ENCODE measurements around the gene SLC9A9.
A peak's percentile ranks its signal among the peaks of the same experiment; 100 is the strongest.
"Not testable (repeated sequence)": the region's sequence is repeated elsewhere in the genome, so short reads cannot be mapped to it uniquely, and the experiment has no call there.

SLC9A9 gene

DNA sequence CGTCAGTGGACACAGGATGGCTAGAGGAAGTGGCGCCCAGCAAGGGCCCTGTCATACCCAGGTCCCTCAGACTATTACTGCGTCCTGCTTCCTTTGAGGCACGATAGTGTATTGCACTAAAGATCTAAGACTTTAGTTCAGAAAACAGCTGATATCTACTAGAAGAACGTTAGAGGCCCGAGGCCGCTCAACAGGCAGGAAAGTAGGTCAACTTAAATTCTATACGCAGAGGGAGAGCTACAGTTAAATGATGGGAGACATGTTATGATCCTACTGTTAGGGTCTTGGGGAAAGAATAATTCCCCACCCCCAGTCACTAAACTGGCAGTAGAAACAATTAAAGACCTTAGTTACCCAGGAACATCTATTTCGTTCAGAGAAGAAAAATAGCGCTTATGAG is 410.9 kb downstream of the SLC9A9 start:
- no peak for DNase-seq

DNA sequence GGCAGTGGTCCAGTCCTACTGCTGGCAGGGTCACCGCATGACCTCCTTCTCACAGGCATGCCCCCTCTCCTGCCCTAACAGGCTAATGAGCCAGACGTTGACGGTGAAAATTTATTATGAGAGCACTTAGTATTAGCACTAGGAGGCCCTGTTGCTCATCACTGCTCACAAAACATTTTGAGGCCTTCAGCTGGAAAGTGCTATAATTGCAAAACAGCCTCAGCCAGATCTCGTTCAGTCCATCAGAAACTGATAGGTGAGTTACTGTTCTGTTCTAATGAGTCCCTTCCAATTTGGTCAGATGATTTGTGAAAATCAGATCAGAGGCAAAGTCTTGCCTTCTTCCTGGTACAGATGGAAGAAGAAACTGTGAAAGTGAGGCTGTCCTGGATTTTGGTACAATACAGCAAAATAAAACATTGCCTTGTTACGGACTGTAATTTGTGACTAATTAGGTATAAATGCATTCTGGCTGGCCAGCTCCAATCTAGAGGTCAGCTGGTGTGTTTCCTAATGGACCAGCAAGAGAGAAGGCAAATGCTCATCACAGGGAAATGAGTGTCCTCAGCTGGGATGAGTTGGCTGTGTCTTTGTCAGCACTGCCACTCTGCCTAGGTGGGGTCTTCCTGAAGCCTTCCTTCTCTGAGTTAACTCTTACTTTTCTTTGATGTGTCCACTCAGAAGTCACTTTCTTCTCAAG is 411.9 kb downstream of the SLC9A9 start:
- DNase-seq: no peak

DNA sequence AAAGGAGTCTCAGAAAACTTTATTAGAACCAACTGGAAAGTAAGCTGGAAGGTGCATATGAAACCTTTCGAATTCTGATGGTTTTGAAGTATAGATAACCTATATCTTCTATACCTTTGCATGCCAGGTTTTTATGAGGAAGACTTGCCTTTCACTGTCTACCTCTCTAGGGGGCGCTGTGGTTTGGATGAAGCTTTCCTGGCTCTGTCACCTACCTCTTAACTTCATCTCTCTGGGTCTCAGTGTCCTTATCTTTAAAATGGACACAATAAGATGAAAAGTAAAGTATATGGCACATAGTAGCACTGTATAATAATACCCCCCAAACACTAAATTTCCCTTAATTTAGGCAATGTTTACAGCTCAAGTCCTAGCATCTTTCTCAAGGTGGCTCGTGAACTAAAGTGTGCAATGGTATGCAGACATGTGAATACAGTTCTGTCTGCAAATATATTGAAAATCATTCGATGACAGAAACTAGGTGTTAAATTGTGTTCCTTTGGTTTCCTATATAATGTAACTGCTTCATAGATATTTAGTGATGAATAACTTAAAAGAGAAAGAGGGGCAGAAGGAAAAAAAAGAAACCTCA is 414.4 kb downstream of the SLC9A9 start:
- peak; percentile 40 to 49 for DNase-seq

DNA sequence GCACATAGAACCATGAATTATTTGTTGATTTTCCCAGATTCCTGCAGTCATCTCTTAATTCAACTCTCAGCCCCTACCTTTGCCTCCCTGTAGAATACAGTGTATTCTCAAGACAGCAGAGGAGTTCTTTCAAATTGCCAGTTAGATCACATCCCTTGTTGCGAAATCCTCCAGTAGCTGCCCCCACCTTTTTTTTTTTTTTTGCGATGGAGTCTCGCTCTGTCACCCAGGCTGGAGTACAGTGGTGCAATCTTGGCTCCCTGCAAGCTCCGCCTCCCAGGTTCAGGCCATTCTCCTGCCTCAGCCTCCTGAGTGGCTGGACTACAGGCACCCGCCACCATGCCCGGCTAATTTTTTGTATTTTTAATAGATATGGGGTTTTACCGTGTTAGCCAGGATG is 417.0 kb downstream of the SLC9A9 start:
- DNase-seq: not testable (repeated sequence)

DNA sequence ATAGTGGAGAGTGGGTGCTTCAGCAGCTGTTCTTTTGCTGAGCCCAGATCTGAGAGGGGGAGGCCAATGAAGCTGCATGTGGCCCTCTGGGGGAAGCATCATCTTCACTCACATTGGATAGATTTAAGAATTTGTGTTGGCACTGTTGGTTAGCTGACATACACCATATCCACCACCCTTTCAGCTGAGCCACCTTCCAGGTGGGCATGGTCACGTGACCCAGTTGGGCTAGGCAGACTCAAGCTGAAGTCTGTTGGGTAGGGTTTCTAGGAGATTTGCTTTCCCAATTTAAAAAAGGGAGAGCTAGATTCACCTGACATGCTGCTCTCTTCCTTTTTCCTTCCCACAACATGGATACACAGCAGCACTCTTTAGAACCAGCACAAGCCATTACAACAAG is 417.7 kb downstream of the SLC9A9 start:
- DNase-seq: no peak

DNA sequence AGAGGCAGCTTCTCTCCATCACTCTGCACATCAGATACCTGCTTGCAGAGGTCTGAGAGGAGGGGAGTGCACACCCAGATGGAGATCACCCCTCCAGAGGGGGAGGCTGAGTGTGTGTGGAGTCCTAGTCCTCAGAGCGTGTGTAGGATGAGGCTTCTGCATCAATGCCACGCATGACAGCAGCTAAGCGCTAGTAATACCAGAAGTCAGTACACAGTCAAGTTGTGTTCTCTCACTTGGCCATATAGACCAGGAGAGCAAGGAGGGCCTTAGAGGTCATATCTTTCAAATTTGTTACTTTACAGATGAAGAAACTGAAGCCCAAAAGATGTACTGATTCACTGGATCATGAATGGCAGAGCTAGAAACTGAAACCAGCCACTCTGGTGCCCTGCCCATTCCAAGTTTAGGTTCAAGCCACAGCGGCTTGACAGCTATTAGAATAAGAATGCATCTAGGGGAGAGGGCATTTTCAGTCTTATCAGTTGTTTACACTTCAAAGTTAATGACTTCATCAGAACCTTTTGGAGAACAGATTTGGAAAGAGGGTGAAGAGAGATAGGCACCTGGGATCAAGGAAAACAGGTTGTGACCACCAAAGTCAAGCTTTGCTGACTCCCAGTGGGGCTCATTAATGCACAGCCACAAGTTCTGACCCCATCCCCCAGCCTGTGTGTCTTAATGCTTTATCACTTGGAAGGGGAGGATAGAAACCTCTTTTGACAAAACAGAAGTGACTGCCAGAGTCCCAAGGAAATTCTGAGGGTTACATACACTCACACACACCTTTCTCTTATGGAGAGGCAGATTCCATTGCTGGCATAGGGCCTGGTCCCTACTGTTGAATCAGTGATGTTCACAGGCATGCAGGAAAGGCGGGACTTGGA is 418.4 kb downstream of the SLC9A9 start:
- no peak for DNase-seq

DNA sequence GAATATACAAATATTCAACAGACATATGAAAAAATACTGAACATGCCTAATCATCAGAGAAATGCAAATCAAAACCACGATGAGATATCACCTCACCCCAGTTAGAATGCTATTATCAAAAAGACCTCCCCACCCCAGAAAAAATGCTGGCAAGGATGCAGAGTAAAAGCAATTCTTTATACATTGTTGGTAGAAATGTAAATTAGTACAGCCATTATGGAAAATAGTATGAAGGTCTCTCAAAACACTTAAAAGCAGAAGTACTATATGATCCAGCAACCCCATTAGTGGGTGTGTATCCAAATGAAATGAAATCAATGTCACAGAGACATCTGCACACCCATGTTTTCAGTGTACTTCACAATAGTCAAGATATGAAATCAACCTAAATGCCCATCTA is 420.0 kb downstream of the SLC9A9 start:
- DNase-seq: no peak

DNA sequence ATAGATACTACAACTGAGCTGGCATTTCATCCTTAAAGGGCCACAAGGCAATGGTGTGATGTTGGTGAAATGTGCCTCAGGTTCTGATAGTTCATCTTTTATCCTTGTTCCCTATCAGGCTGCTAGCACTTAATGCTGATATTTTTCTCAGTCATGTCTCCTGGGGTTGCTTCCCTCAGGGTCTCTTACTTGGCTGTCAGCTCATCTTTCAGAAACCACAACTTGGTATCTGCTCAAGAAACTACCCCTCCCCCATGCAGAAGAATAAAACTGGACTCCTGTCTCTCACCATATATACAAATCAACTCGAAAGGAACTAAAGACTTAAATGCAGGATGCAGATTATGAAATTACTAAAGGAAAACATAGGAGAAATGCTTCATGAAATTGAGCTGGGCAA is 420.6 kb downstream of the SLC9A9 start:
- DNase-seq: no peak

DNA sequence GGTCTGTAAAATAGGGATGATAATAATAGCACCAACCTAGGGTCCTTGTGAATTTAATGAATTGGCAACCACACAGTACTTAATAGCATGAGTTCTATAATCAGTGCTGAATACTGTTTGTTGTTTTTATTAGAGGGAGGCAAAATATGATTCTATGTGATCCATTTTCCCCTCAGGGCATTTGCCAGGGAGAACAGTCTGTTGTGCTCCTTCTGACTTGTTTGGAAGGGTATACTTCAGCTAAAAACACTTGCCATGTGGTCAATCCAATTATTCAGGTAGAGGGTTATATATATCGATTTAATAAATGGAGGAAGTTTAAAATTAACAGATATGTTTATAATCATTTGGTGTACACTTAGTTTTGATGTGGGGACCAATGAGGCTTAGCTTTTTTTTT is 423.4 kb downstream of the SLC9A9 start:
- DNase-seq: no peak

DNA sequence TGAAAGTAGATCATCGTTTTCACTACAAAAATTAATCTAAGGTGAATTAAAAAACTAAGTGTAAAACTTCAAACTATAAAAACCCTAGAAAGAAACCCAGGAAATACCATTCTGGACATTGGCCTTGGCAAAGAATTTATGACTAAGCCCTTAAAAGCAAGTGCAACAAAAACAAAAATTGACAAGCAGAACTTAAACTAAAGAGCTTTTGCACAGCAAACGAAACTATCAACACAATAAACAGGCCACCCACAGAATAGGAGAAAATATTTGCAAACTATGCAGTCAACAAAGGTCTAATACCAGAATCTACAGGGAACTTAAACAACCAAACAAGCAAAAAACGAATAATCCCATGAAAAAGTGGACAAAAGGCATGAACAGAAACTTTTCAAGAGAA is 426.7 kb downstream of the SLC9A9 start:
- no peak for DNase-seq

DNA sequence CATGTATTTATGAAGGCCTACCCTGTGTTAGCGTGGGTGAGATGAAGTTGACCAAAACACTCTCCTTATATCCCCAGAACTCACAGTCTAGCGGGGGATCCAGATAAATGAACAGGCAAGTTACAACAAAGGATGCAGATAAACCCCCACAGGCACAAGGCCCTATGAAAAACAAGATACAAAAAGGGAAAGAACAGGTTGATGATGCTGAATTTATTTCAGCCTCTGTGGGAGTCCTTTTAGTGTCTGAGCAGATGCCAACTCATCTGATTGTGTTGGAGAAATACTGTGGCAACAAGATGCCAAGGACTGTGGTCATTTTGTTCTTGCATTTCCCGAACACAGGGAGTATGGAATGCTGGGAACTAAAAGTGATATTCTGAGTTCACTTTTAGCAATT is 428.7 kb downstream of the SLC9A9 start:
- DNase-seq: no peak

DNA sequence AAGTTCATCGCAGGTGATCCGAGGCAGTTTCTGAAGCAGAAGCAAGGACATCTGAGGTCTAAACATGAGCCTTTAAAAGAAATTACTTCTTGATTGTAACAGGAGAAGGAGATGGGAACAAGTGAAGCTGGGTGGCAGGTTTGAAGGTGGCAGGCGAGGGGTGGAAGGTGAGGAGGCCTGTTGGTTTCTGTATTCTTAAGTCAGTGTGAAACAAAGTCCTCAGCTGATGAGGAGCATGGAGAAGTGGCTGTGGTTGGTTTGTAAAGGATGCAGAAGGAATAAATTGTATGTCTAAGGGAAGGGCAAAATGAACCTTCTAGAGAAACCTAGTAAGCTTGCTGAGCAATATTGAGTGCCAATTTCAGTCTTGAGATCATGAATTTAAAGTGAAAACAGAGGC is 429.9 kb downstream of the SLC9A9 start:
- DNase-seq: no peak

DNA sequence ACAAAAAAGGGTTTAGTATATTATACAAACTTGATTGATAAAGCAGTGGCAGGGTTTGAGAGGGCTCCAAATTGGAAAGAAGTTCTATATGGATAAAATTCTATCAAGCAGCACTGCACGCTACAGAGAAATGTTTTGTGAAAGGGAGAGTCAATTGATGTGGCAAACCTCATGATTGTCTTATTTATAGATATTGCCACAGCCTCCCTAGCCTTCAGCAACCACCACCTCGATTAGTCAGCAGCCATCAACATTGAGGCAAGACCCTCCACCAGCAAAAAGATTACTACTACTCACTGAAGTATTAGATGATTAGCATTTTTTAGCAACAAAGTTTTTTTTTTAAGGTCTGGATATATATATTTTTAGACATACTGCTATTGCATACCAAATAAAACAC is 432.0 kb downstream of the SLC9A9 start:
- DNase-seq: no peak

DNA sequence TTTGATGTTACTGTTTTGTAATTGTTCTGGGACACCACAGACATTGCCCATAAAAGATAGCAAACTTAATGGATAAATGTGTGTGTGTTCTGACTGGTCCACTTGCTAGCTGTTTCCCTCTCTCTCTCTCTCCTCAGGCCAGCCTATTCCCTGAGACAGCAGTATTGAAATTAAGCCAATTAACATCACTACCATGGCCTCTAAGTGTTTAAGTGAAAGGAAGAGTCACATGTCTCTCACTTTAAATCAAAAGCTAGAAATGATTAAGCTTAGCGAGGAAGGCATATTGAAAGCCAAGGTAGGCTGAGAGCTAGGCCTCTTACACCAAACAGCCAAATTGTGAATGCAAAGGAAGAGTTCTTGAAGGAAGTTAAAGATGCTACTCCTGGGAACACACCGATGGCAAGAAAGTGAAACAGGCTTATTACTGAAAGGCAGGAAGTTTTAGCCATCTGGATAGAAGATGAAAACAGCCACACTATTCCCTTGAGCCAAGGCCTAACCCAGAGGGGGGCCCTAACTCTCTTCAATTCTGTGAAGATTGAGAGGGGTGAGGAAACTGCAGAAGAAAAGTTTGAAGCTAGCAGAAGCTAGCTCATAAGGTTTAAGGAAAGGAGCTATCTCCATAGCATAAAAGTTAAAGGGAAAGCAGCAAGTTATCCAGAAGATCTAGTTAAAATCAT is 433.6 kb downstream of the SLC9A9 start:
- no peak for DNase-seq

DNA sequence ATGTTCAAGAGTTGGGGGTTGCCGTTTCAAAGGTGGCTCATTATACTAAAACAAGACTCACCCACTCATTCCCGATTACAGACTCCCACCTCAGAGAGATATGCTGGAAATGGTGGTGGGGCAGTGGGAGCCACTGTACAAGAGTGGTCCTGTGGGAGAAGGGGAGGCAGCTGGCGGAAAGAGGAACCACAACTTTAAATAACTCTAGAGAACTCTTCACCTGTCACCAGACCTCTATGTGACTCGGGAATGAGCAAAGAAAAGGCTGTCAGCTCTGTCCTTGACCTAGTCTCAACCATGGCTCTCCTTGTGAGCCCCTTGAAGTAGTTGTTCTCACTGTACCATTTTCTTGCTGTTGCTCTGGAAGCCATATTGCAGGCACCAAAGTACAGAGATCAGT is 434.9 kb downstream of the SLC9A9 start:
- no peak for DNase-seq

DNA sequence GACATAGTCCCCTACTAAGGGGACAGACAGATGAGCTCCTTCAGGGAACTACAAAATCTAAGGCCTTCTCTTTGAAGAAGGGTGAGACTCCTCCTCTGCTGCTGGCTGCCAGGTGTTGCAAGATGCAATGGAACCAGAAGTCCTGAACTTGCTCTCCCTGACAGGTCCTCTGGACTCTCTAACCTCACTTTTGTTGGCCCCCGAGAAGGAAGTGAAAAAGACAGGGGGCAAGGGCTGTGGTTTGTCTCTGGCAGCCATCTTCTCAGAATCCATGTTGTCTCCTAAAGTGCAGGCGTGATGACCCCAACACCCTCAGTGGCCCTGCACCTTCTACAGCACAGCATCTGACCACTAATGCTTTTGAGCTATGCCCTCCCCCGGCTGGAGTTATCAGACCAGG is 436.2 kb downstream of the SLC9A9 start:
- DNase-seq: no peak

DNA sequence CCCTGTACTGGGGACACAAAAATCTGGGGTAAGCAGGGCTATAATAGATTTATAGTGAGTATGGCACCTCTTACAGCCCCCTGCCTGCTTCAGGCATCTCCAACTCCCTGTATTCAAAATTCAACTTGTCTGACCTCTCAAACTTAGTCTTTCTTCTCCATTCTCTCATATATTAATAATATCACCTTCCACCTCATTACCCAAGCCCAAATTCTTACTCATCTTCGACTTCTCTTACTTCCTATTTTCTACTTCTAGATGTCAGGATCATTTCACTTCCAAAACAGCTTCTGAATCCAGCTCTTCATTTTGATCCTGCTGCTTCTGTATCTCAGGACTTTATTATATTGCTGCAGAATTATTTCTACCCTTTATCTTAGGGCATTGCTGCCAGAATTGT is 438.0 kb downstream of the SLC9A9 start:
- no peak for DNase-seq

DNA sequence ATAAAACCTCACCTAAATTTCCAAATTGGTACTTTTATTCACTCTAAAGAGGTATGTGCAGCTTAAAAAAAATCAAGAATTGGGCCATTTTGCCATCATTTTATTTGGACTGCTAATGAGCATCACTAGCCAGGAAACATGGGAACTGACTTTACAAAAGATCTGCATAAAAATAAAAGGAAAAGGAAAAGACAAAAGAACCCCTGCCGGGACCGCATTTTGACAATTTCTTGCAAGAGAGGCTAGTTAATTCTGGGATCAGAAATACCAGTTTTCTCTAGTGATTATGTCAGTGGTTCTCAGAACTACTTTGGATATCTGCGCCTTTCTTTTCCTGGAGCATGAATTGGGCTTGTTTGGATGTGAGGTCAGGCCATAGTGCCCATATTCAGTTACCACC is 439.5 kb downstream of the SLC9A9 start:
- no peak for DNase-seq

DNA sequence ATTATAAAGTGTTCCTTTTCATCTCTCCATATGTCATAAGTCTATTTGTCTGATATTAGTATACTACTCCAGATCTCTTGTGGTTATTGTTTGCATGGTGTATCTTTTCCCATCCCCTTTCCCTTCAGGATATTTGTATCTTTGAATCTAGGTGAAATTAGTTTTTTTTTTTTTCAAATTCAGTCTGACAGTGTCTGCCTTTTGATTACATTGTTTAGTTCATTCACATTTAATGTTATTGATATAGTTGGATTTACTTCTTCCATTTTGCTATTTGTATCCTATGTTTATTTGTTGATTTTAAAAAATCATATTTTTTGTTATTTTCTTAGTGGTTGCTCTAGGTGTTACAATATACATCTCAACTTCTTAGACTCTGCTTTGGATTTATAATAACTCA is 445.7 kb downstream of the SLC9A9 start:
- no peak for DNase-seq

DNA sequence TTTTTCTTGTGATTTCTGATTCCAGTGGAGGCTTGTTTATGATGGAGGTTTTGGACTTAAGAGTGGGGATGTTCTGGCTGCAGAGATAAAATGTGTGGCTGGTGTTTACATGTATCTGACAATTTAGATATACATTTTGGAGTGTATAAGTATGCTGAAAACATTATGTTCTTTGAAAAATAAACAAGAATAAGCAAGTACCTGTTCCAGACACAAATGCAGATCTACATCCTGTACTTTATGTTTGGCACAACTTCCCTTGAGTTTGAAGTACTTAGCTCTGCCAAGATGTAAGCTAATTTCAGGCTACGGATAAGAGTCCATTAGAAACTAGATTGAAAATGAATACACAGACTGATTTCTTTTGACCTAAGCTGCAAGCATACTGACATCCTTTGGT is 451.5 kb downstream of the SLC9A9 start:
- no peak for DNase-seq

DNA sequence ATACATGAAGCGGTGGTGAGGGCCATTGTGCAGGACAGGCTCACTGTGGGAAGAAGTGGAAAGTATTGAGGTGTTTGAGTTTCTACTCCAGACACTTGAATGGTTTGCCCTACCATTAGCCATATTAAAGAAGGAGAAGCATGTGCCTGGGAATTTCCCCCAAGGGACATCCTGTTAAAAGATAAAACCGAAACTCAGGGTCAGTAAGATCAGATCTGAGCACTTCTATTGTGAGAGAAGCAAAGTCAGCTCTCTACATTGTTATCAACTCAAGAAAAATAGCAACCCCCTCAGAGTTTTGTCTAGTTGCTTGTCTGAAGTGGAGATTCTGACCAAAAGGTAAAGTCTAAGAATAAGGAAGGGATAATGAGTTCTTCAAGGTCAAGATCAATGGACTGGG is 458.9 kb downstream of the SLC9A9 start:
- DNase-seq: no peak

DNA sequence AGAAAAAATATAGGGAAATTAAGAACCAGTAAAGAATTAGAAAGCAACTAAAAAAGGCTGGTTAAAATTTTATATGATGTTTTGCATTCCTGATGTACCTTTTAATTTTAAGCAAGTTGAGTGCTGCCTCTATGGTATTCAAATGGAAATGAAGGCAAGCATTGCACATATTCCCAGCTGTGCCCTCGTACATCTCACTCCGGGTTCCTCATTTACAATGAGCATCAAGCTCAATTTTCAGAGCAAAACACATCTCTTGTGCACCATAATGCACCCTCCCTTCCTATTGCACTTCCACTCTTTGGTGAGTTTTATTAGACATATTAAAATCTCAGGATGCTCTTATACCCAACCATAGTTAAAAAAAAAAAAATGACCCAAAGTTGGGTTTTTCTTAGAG is 460.8 kb downstream of the SLC9A9 start:
- no peak for DNase-seq

DNA sequence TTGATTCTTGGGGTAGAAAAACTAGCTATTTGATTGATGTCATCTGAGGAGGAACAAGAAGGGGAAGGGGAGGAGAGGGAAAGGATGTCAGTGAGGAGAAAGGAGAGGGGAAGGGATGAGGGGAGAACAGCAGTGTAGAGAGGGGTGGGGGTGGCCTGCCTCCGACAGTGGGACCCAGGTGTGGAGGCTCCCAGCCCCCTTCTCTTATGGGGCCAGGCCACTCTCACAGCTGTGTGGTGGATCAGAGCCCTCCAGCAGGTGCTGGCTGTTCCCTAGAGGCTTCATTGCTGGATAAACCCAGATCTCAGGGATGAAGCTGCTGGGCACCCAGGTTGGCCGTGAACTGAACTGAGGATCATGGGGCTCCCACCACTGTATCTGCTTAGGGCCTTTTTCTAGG is 464.2 kb downstream of the SLC9A9 start:
- no peak for DNase-seq

DNA sequence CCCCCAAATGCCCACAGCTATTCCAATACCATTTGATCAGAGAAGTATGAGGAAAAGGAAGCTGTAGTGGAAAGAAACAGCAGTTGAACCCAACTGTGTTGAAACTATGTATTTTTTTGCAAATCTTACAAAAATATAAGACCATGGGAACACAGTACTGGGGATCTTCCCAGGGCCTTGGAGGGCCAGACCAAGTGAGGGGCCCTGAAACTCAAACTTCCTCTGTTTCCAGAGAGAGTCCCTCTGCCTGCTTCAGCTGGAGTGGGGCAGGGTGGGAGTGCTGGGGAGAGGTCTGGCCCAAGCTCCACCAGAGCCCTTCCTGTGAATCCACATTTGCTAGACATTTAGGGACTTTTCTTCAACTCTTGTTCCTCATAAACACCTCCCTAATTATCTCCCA is 464.8 kb downstream of the SLC9A9 start:
- DNase-seq: no peak
